Measurements from ENCODE around the gene PATJ.

Gene PATJ

GRCh38 chr1:61872206-61872605 is 129.9 kb downstream of the PATJ start:
- no peak for DNase-seq (ENCODE audit: low read depth in 1 of 2, low spot score in 1 of 2)
- Histone ChIP-seq H3K27me3 (ENCODE audit: insufficient read depth, poor library complexity, severe bottlenecking) (no peaks in the 10 kb centered on the region), H3K27ac (replicated peaks) (no peak overlapping the region), H3K4me3 (replicated peaks; ENCODE audit: insufficient read depth, low read length) (no peak overlapping the region)
- TF ChIP-seq GABPA (IDR thresholded peaks at IDR 0.05; ENCODE audit: low read depth) (no peak), POLR2AphosphoS5 (IDR thresholded peaks at IDR 0.05; ENCODE audit: low read depth) (no peak), SPI1 (IDR thresholded peaks at IDR 0.05; ENCODE audit: borderline replicate concordance, low read depth) (no peak)
- TF ChIP-seq, protein P1, sequence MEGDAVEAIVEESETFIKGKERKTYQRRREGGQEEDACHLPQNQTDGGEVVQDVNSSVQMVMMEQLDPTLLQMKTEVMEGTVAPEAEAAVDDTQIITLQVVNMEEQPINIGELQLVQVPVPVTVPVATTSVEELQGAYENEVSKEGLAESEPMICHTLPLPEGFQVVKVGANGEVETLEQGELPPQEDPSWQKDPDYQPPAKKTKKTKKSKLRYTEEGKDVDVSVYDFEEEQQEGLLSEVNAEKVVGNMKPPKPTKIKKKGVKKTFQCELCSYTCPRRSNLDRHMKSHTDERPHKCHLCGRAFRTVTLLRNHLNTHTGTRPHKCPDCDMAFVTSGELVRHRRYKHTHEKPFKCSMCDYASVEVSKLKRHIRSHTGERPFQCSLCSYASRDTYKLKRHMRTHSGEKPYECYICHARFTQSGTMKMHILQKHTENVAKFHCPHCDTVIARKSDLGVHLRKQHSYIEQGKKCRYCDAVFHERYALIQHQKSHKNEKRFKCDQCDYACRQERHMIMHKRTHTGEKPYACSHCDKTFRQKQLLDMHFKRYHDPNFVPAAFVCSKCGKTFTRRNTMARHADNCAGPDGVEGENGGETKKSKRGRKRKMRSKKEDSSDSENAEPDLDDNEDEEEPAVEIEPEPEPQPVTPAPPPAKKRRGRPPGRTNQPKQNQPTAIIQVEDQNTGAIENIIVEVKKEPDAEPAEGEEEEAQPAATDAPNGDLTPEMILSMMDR (IDR thresholded peaks at IDR 0.05; ENCODE audit: insufficient read depth, low read length) = no peak
- TF ChIP-seq, protein P2, sequence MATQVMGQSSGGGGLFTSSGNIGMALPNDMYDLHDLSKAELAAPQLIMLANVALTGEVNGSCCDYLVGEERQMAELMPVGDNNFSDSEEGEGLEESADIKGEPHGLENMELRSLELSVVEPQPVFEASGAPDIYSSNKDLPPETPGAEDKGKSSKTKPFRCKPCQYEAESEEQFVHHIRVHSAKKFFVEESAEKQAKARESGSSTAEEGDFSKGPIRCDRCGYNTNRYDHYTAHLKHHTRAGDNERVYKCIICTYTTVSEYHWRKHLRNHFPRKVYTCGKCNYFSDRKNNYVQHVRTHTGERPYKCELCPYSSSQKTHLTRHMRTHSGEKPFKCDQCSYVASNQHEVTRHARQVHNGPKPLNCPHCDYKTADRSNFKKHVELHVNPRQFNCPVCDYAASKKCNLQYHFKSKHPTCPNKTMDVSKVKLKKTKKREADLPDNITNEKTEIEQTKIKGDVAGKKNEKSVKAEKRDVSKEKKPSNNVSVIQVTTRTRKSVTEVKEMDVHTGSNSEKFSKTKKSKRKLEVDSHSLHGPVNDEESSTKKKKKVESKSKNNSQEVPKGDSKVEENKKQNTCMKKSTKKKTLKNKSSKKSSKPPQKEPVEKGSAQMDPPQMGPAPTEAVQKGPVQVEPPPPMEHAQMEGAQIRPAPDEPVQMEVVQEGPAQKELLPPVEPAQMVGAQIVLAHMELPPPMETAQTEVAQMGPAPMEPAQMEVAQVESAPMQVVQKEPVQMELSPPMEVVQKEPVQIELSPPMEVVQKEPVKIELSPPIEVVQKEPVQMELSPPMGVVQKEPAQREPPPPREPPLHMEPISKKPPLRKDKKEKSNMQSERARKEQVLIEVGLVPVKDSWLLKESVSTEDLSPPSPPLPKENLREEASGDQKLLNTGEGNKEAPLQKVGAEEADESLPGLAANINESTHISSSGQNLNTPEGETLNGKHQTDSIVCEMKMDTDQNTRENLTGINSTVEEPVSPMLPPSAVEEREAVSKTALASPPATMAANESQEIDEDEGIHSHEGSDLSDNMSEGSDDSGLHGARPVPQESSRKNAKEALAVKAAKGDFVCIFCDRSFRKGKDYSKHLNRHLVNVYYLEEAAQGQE (IDR thresholded peaks at IDR 0.05; ENCODE audit: insufficient replicate concordance, low read depth) = no peak

DNA sequence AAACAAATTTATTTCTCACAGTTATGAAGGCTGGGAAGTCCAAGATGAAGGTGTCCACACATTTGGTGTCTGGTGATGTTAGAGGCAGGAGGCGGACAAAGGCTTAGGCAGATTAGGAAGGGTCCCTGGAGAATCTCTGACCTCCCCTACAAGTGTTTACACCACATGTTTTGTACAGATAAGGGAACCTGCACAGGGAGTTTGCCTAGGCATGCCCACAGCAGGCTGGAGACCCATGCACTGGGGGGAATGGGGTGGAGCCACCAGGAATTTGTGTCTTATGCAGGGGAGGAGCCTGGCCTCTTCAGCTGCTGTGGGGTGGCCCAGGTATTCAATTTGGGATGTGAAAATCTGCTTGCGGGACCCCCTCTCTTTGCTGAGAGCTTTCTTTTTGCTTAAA is 131.3 kb downstream of the PATJ start:
- no peak overlapping the region for H3K27ac ChIP-seq (replicated peaks)
- H3K4me3 ChIP-seq (replicated peaks; ENCODE audit: insufficient read depth, low read length) = no peak overlapping the region
- DNase-seq (ENCODE audit: low read depth in 1 of 2, low spot score in 1 of 2) = no peak
- TF ChIP-seq, protein P2 (IDR thresholded peaks at IDR 0.05; ENCODE audit: insufficient replicate concordance, low read depth) = no peak
- TF ChIP-seq SPI1 (IDR thresholded peaks at IDR 0.05; ENCODE audit: borderline replicate concordance, low read depth) (no peak), POLR2AphosphoS5 (IDR thresholded peaks at IDR 0.05; ENCODE audit: low read depth) (no peak), GABPA (IDR thresholded peaks at IDR 0.05; ENCODE audit: low read depth) (no peak)
- TF ChIP-seq, protein P1 (IDR thresholded peaks at IDR 0.05; ENCODE audit: insufficient read depth, low read length) = no peak
- no peaks in the 10 kb centered on the region for H3K27me3 ChIP-seq (ENCODE audit: insufficient read depth, poor library complexity, severe bottlenecking)

DNA sequence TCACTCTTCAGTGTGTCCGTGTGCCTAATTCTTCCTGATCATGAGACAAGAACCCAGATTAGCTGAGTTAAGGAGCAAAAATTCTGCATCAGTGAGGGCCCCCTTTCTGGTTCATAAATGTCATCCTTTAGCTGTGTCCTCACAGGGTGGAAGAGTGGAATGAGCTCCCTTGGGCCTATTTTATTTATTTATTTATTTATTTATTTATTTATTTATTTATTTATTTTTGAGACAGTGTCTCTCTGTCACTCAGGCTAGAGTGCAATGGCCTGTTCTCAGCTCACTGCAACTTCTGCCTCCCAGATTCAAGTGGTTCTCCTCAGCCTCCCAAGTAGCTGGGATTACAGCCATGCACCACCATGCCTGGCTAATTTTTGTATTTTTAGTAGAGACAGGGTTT is 131.7 kb downstream of the PATJ start:
- TF ChIP-seq SPI1 (IDR thresholded peaks at IDR 0.05; ENCODE audit: borderline replicate concordance, low read depth) = no peak
- TF ChIP-seq, protein P2 (IDR thresholded peaks at IDR 0.05; ENCODE audit: insufficient replicate concordance, low read depth) = no peak
- no peak for TF ChIP-seq POLR2AphosphoS5 (IDR thresholded peaks at IDR 0.05; ENCODE audit: low read depth)
- TF ChIP-seq GABPA (IDR thresholded peaks at IDR 0.05; ENCODE audit: low read depth) = no peak
- TF ChIP-seq, protein P1 (IDR thresholded peaks at IDR 0.05; ENCODE audit: insufficient read depth, low read length) = no peak
- H3K27ac ChIP-seq (replicated peaks) = no peak overlapping the region
- H3K4me3 ChIP-seq (replicated peaks; ENCODE audit: insufficient read depth, low read length) = no peak overlapping the region
- no peaks in the 10 kb centered on the region for H3K27me3 ChIP-seq (ENCODE audit: insufficient read depth, poor library complexity, severe bottlenecking)
- no peak for DNase-seq (ENCODE audit: low read depth in 1 of 2, low spot score in 1 of 2)

Measured in HL-60 (cell line).